Epithelial cell of prostate (primary cell): ENCODE data around the gene SMIM12.

ENCODE experiments used
- DNase-seq: peaks from one replicate; pipeline ENCODE4 v3.0.0-alpha.2; 2011; ENCODE audit warnings: low read depth, low spot score
- H3K27ac ChIP-seq: fragments of 450-650 bp; 2 replicates; pipeline ENCODE4 v1.5.1; 2017; ENCODE audit warnings: mild to moderate bottlenecking

Gene SMIM12

DNA sequence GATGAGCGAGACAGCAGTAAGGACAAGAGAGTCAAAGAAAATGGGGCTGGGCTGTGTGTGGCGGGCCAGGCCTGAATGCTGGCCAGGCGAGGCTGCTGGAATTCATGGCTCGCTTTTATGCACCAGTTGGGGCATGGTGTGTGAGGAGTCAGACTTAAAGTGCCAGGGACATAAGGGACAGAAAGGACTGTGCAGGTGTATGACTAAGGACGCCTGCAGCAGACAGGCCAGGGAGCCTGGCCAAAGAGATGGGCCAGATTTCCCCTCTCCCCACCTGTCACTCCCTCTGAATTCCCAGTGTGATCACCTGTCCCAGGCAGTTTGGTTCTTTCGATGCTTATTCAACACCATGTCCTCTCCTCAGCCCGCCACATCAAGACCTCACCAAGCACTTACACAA, 16.9 kb upstream of the SMIM12 start:
- H3K27ac ChIP-seq = no peak overlapping the region
- no peak for DNase-seq

DNA sequence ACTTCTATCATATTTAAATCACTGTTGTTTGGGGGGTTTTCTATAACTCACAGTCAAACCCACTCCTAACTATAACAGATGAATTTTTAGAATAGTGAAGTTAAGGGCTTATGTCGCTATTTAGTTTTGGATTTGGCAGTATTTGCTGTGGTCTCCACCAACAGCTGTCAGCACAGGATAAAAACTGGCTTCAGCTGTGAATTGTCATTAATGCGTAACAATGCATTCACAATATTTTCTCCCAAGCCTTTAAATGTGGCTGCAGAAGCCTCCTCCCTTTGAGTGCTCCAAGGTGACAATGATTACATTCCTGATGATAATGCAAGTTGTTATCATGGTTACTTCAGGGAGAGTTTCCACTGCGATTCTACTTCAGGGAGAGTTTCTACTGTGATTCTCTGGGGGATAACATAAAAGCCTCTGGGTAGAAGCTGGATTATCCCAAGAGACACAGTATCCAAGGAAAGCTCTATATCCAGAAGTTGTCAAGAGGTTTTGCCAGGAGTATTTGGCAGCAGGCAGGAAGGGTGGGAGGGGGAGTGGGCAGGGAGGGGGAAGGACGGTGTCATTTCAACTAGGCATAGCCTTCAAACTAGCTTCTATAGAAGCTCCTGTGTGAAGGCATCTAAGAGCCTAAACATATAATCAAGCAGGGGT, 14.9 kb upstream of the SMIM12 start:
- no peak overlapping the region for H3K27ac ChIP-seq
- no peak for DNase-seq

DNA sequence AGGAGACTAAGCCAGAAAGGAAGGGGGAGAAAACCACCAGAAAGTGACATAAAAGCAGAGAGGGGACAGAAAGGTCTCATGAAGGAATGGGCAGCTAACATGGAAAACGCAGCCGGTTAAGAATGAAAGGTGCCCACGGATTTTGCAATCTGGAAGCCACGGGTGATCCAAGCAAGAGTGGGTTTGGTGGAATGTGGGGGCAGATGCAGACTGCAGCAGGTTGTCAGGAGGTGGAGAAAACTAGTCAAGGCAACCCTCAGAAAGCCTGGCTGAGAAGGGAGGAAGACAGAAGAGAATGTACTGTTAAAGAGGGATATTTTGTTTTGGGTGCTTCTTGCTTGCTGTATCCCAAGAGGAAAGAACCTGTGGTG, 12.6 kb upstream of the SMIM12 start:
- DNase-seq = no peak
- no peak overlapping the region for H3K27ac ChIP-seq

DNA sequence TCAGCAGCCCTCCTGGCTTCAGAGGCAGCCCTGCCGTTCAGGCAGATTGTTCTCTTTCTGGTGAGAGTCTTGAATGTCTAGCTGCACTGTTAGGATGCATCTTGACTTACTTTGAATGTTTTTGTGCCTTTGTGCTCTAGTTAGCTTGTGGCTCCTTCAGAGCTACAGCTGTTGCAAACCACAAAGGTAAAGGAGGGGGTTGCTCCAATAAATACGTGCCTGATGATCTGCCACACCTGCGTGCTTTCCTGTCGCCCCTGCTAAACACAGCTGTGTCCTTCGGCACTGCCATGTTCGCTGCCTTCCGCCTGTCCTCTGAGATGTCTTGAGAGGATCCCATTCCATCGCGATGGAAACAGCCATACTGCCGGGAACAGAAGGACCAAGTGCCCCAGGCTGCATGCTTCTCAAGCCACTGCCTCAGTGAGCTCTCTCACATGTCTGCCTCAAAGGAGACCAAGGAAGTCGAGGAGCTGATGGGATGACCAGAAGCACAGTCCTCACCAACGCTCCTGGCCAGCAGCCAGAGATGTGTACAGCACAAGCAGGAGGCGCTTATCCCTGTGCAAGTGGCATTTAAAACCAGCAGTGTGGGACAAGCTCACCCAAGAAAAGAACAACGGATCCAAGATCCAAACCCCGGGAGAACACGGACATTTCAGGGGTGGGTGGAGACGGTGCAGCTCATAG, 12.0 kb upstream of the SMIM12 start:
- H3K27ac ChIP-seq = no peak overlapping the region
- DNase-seq = no peak

- no peak for DNase-seq
- no peak overlapping the region for H3K27ac ChIP-seq
Measured at GRCh38 chr1:34870395-34870794, 10.8 kb upstream of the SMIM12 start.

DNA sequence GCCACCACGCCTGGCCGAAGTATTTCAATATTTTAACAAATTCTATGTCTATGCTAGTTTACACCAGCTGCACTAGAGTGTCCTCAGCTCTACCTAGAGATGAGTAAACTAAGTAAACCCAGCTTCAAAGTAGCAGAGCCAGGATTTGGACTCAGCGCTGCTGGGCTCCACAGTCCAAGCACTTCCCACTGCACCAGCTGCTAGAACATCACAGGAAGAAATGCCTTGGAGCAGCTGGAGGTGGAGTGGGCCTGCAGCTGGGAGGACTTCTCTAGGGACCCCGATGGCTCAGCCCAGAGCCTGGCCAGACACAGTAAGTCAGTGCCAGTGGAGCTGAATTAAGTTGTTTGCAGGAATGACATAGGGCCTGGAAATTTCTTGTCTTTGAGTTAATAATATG, 10.2 kb upstream of the SMIM12 start:
- no peak for DNase-seq
- H3K27ac ChIP-seq = no peak overlapping the region

DNA sequence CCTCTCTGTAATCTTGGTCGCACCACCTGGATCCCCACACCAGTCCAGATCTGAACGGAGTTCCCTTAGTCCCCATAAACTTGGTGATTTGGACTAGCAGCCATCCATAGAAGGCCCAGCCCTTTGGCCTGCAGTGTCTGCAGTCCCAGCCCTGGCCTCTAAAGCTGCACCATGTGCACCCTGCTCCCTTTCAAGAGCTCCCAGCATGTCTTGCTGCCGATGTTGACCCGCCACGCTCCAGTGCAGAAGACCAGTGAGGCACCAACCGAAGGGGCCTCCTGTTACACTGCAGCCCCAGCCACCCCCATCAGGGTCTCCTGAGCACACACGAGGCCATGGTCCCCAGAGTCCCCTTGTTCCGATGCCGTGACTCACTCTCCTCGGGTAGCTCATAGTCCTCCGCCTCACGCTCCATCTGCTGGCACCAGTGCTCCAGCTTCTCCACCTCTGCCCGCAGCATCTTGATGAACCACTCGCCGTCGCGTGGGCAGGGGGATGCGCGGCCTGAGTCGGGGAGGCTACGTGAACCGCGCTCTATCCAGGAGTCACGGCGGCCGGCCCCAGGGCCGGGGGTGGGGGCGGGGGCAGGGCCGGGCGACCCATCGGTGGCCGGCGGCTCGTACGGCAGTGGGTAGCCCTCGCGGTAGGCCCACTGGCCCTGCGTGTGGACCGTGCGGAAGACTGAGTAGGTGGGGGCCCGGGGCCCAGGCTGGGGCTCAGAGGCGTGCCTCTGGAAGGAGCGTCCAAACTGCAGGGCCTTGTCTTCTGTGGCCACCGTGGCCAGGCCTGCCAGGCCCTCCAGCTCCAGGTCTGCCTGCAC, 8.9 kb upstream of the SMIM12 start:
- DNase-seq = no peak
- H3K27ac ChIP-seq = no peak overlapping the region

DNA sequence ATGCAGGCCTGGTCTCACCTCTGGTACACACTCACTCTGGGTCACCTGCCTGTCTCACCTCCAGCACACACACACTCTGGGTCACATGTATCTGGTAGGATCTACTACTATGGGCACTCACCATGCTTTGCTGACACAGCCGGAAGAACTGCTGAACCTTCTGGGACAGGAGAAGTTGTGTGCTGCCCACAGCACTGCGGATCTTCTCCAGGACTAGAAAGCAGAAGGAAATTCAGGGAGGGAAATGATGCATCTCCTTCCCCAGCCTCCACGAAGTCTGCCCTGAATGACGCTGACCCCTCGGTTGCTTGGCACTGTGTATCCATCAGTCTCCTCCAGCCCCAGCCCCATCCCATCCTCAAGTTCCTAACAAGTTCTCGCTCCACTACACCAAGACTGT, 7.9 kb upstream of the SMIM12 start:
- H3K27ac ChIP-seq = no peak overlapping the region
- DNase-seq = no peak

GRCh38 chr1:34866762-34867109, 7.2 kb upstream of the SMIM12 start:
- H3K27ac ChIP-seq = no peak overlapping the region
- no peak for DNase-seq

- peak overlapping the region; percentile 16 for H3K27ac ChIP-seq
Measured at GRCh38 chr1:34865981-34866761, 6.6 kb upstream of the SMIM12 start.

GRCh38 chr1:34865573-34865972, 6.0 kb upstream of the SMIM12 start:
- DNase-seq = no peak
- no peak overlapping the region for H3K27ac ChIP-seq

More at GRCh38 chr1:34865981-34866761, 6.6 kb upstream of the SMIM12 start:
- no peak for DNase-seq

GRCh38 chr1:34864759-34865158, 5.2 kb upstream of the SMIM12 start:
- no peak overlapping the region for H3K27ac ChIP-seq
- no peak for DNase-seq

DNA sequence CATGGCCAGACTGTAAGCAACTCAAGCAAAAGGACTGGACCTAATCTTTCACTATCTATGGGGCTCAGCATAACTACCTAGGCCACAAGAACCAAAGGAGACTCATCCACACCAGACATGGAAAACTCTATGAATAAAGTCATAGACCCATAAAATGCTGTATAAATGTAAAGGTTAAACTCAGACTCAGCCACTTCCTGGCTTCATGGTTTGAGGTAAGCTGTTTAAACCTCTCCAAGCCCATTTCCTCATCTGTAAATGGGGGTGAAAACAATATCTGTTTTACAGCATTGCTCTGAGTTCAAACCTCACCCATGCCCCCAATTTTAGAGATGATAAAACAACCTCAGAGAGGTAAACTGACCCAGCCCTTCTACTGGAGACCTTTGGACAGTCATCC, 4.0 kb upstream of the SMIM12 start:
- H3K27ac ChIP-seq = no peak overlapping the region
- DNase-seq = no peak

DNA sequence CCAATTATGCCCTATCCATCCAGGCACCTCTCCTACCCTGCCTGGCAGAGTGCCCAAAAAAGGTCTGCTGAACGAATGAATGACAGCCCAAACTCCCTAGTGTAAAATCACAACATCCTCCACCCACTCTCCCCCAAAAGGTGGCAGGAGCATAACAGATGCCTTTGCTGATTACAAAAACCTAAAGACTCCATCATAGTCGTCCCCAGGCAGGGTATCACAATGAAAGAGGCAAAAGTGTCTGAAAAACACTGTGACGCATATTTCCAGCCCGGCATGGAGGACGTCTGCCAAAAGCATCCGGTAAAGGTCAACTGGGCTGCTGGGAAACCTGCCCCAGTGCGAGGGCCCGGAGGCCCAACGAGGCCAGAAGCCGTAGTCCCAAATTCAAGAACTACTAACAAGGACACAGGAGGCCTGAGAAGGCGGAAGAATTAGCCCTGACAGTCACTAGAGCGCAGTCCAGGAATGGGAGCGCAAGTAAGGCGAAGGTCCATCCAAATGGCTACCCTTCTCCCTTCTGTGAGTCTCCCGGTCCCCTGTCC, 576 bp downstream of the SMIM12 start:
- peak overlapping the region; percentile 57 for H3K27ac ChIP-seq
- DNase-seq = no peak

DNA sequence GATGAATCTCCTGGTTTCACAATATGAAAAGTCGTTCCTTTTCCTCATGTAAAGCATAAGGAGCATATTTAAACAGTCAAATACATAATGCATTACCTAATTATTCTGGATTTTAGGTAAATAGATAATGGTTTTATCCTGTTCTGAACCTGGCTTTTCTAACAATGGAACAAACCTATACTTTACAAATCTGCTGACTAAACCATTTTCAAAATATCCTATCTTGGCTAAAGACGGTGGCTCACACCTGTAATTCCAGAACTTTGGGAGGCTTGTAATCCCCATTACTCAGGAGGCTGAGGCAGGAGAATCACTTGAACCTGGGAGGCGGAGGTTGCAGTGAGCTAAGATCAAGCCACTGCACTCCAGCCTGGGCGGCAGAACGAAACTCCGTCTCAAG, 2.9 kb downstream of the SMIM12 start:
- no peak for DNase-seq
- no peak overlapping the region for H3K27ac ChIP-seq

DNA sequence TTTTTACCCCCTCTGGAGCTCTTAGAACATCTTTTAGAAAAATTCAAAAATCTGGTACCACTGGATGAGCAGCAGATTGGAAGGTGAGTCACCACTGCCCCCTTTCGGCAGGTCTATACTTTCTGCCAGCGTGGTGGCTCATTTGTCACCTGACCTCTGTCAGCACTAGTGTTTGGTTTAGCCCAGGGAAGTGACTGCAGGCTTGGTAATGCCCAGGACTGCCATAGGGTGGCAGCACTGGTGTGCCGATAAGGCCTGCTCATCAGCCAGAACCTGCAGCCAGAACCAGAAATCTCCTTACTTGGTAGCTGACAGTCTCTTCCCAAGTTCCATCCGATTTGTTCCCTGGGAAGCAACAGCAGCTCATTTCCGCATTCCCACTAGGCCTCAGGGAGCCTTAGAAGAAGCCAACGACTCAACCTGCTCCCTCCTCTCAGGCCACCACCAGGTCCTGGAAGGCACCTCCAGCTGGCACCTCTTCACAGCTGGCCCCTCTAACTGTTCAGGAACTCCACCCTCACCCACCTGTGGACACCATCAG, 6.8 kb downstream of the SMIM12 start:
- H3K27ac ChIP-seq = no peak overlapping the region
- peak; percentile 79 for DNase-seq

DNA sequence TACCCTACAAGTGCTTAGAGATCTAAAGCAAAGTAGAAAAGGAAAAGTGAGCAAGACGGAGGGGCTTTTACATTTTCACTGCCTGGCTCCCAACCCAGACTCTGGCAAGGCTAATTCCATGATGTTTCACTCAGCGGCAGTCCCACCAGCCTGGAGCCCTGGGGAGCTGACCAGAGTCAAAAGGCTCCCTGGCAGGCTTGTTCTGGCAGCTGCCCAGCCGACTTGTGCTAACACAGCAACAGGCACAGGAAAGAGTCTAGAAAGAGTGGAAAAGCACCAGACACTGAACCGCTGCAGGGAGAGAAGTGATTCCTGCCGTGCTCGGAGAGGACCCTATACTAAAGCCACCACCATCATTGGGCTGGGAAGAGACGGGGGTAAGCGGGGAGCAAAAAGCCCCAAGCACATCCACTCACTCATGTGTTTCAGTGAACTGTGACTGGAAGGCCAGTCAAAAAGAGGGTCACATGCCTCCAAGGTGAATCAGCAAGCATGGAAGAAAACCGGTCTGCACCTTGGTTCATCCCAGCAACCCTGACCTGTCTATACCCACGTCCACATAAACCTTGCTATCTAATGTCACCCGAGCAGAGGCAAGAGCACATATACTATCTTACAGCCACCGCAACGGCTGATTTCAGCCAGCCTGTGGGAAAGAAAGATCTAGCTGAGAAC, 8.0 kb downstream of the SMIM12 start:
- H3K27ac ChIP-seq = peak overlapping the region; percentile 37
- DNase-seq = no peak

DNA sequence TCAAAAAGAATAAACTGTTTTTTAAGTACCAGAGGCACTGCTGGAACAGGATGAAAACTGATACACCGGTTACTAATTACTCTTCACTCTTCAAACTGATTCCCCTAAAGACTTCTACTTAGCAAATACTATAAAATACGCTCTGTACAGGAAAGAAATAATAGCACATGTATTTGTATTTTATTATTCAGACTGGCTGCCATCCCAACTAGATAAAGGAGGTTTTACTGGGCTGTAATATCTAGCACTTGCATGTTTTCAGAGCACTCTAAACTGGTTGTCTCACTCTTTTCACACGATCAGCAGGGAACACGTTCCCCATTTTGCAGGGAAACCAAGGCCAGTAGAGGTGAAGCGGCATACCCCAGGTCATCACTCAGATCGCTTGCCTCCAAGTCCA, 9.2 kb downstream of the SMIM12 start:
- H3K27ac ChIP-seq = no peak overlapping the region
- DNase-seq = no peak

GRCh38 chr1:34847094-34847493, 12.5 kb downstream of the SMIM12 start:
- H3K27ac ChIP-seq = no peak overlapping the region
- no peak for DNase-seq

DNA sequence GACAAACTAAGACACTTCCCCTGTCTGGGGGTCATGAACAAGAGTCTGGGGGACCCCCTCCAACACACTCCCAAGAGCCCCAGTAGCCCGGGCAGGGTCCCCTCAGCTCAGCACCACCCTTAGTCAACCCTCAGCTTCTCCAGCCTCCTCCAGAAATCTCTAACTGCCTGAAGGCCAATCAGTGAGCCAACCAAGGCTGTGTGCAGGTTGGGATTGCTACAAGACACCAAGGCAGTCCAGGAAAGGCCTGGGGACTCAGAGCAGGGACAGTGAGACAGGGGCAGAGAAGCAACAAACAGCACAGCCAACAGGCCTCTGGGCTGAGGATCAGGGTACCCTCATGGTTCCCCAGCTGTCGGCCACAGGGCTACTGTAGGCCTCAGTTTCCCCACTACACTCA, 13.3 kb downstream of the SMIM12 start:
- no peak overlapping the region for H3K27ac ChIP-seq
- DNase-seq = no peak
